Progenitor cell of endocrine pancreas (in vitro differentiated cells): ENCODE results near the gene DNM2. TPM values are rescaled to one million over a fixed set of nuclear protein-coding genes. Genes with fewer than 3 reads are reported as not detected.

ENCODE experiments used
- DNase-seq: peaks from one replicate; pipeline ENCODE4 v3.0.0; 2021; ENCODE audit warnings: low spot score; ENCODE audit not compliant: unreplicated experiment
- H3K27ac Mint-ChIP-seq: 2 replicates; pipeline ENCODE4 v1.8.0; 2021; ENCODE audit warnings: mild to moderate bottlenecking, moderate library complexity, mixed read lengths
- H3K27me3 Mint-ChIP-seq: 2 replicates; pipeline ENCODE4 v1.8.0; 2021; ENCODE audit warnings: mixed read lengths
- H3K36me3 Mint-ChIP-seq: 2 replicates; pipeline ENCODE4 v1.8.0; 2022; ENCODE audit warnings: mixed read lengths; ENCODE audit not compliant: insufficient read depth
- H3K4me1 Mint-ChIP-seq: 2 replicates; pipeline ENCODE4 v1.8.0; 2021; ENCODE audit warnings: low read depth, mixed read lengths
- H3K4me3 Mint-ChIP-seq: 2 replicates; pipeline ENCODE4 v1.8.0; 2021; ENCODE audit warnings: low read depth, mild to moderate bottlenecking, moderate library complexity, mixed read lengths
- H3K9me3 Mint-ChIP-seq: 2 replicates; pipeline ENCODE4 v1.8.0; 2021; ENCODE audit warnings: low read depth, mixed read lengths
- CTCF ChIP-seq: fragments of 200-600 bp; sonication (generic); IDR thresholded peaks from one replicate; pipeline ENCODE4 v1.5.0; 2021; ENCODE audit warnings: antibody characterized with exemption, mild to moderate bottlenecking; ENCODE audit not compliant: unreplicated experiment
- total RNA-seq: library from RNA; stranded (reverse); gene quantifications from 2 replicates; pipeline ENCODE4 v1.2.1, GENCODE V29; 2021

Gene DNM2
- total RNA-seq, 1 donor from 2014 or later, result 124 TPM

GRCh38 chr19:10858204-10858828 lies 140.4 kb downstream of the DNM2 start:
- Mint-ChIP-seq H3K4me1 (peaks cover 8% of the 10 kb centered on the region), H3K36me3 (no peaks in the 10 kb centered on the region), H3K4me3 (no peak overlapping the region), H3K9me3 (no peaks in the 10 kb centered on the region), H3K27ac (no peak overlapping the region), H3K27me3 (no peaks in the 10 kb centered on the region)
- DNase-seq, result no peak
- TF ChIP-seq CTCF, result peak; percentile 74

GRCh38 chr19:10861103-10861651 lies 143.3 kb downstream of the DNM2 start:
- no peaks in the 10 kb centered on the region for H3K36me3 Mint-ChIP-seq
- H3K4me3 Mint-ChIP-seq, result no peak overlapping the region
- H3K4me1 Mint-ChIP-seq, result peaks cover 10% of the 10 kb centered on the region
- DNase-seq, result no peak
- H3K9me3 Mint-ChIP-seq, result no peaks in the 10 kb centered on the region
- peak; percentile 49 for TF ChIP-seq CTCF
- no peak overlapping the region for H3K27ac Mint-ChIP-seq
- H3K27me3 Mint-ChIP-seq, result no peaks in the 10 kb centered on the region

GRCh38 chr19:10862561-10863106 lies 144.8 kb downstream of the DNM2 start:
- H3K27me3 Mint-ChIP-seq, result no peaks in the 10 kb centered on the region

GRCh38 chr19:10863107-10863717 lies 145.3 kb downstream of the DNM2 start:
- Mint-ChIP-seq H3K27me3 (no peaks in the 10 kb centered on the region), H3K4me3 (no peak overlapping the region), H3K4me1 (peaks cover 10% of the 10 kb centered on the region), H3K27ac (peak overlapping the region; percentile 82), H3K9me3 (no peaks in the 10 kb centered on the region), H3K36me3 (no peaks in the 10 kb centered on the region)
- TF ChIP-seq CTCF, result no peak
- DNase-seq, result no peak

More at GRCh38 chr19:10862561-10863106, 144.8 kb downstream of the DNM2 start:
- no peak for DNase-seq
- Mint-ChIP-seq H3K36me3 (no peaks in the 10 kb centered on the region), H3K4me3 (no peak overlapping the region), H3K27ac (peak overlapping the region; percentile 78), H3K9me3 (no peaks in the 10 kb centered on the region), H3K4me1 (peaks cover 10% of the 10 kb centered on the region)
- TF ChIP-seq CTCF, result no peak

- no peaks in the 10 kb centered on the region for H3K36me3 Mint-ChIP-seq
- no peaks in the 10 kb centered on the region for H3K27me3 Mint-ChIP-seq
- peak; percentile 89 for TF ChIP-seq CTCF
- peak; percentile 68 for DNase-seq
- H3K9me3 Mint-ChIP-seq, result no peaks in the 10 kb centered on the region
- peaks cover 10% of the 10 kb centered on the region for H3K4me1 Mint-ChIP-seq
- peak overlapping the region; percentile 74 for H3K27ac Mint-ChIP-seq
- no peak overlapping the region for H3K4me3 Mint-ChIP-seq
Observed at GRCh38 chr19:10864538-10864899, 146.6 kb downstream of the DNM2 start.
